GM18909 (cell line): ENCODE measurements around the gene TNS3.

Source experiments
- ATAC-seq: cut with Tn5 transposase; IDR thresholded peaks from one replicate; pipeline ENCODE4 v1.9.1; 2021; ENCODE audit warnings: mild to moderate bottlenecking; ENCODE audit not compliant: unreplicated experiment, poor library complexity

The TNS3 gene

DNA sequence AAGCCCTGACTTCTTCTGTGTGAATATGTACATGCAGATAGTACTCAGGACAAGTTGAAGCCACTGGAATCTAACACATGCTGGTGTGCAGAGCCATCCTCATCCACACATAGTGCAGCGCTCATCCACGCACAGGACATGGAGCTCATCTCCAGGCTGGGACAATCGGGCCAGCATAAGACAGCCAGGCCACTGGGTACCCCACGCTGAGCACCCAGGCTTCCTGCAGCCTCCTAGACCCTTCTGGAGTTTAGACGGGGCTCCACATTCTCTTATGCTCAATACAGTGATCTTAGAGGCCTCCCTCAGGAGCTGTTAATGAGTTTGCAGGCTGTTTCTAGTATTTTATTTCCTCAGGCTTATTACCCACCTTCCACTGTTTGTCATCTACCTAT lies 238.9 kb downstream of the TNS3 start:
- no peak for ATAC-seq

DNA sequence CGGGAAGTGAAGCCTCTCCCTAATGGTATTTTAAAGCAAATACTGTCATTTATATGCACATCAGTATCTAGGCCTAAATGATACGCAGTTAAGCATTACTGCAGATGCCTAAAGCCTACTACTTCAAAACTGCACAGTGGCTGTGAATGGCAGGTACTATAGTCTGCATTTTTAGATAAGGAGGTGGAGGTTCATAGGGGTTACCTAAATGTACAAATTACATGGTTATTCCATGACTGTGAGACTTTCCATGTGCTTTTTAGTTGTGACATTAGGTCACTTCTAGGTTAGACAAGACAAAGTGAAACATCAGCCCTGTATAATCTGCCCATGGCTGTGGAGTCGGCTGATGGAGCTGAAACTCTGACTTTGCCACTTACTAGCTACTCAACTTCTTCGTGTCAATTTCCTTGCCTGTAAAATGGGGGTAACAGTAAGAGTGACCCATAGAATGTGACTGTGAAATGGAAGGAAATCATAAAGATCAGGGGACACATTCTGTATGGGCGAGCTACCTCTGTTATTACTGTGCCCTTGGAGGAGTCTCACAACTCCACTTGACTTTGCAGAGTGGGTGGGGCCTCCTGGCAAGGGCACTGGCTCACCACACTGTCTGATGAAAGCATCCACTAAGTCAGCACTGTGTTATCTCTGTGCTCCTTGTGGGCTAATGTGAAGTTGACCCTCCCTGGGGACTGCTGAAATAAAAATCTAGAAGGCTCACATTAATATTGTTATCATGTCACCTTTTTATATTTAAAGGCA lies 239.4 kb downstream of the TNS3 start:
- ATAC-seq: no peak

DNA sequence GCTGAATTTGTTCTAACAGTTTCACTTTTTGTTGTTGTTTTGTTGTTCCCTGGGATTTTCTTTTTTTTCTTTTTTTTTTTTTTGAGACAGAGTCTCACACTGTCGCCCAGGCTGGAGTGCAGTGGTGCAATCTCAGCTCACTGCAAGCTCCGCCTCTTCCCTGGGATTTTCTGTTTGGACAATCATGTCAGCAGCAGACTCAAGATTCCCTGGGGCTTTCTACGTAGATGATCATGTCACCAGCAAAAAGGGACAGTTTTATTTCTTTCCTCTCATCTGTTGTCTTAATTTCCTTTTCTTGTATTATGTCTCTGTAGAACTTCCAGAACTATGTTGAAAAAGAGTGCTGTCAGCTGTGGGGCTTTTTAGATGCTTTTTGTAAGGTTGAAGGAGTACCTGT lies 241.4 kb downstream of the TNS3 start:
- ATAC-seq: no peak

DNA sequence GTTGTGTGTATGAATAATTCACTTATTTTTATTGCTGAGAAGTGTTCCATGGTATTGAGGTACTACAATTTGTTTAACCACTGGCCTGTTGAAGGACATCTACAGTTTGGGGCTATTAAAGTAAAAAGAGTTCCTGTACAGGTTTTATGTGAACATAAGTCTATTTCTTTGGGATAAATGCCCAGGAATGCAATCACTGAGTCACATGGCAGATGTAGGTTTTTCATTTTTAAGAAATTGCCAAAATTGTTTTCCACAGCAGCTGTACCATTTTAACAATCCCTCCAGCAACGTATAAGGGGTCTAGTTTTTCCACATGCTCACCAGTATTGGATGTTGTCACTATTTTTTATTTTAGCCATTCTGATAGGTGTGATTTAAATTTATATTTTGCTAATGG lies 243.9 kb downstream of the TNS3 start:
- no peak for ATAC-seq

DNA sequence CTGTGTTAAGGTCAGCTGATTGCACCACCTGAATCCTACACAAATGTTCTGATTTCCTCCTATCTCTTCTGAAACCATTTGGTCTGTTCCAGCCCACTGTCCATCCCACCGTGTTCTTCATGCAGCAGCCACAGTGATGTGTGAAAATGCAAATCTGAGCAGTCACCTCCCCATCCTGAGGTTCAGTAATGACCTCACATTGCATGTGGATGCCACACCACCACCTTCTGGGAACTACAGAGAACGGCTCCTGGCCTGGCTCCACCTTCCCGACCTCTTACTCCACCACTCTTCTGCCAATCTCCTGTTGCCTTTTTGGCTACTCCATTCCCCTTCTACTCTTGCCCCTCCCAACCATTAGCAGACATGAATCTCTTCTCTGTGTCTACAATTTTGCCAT lies 244.4 kb downstream of the TNS3 start:
- ATAC-seq: peak; percentile 80

DNA sequence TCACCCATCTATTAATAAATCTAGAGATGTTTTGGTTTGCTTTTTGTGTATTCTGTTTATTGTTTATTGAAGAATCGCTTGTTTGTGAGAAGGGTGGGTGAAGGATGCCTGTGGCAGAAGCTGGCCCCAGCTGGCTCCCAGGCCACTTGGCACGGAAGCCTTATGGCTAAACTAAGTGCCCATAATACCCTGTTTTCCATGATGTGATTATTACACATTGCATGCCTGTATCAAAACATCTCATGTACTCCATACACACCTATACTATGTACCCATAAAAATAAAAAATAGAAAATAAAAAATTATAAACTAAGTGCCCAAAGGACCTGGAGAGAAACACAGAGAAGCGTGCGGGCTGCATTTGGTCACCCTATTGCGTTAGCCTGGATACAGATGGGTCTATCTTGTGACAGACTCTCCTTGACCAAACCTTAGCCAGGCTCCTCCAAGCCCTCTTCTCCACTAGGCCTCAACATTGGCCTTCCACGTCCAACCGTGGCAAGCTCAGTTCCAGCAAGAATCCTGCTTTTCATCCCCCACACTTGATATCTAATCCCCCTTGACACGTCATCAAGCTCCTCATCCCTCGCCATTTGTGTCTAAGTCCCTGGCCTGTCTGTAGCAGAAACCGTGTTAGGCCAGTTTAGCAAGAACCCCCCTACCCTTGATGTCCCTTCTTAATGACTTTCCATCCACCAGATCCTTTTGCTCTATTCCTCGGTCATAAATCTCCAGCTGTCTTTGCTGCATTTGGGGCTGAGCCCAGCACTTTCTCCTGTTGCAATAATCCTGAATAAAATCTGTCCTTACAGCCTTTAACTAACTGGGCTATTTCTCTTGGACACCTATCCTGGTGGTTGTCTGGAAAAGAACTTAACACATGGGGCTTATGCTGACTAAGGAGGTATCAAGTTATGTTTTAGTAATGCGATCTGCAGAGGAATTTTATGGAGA lies 245.2 kb downstream of the TNS3 start:
- no peak for ATAC-seq

DNA sequence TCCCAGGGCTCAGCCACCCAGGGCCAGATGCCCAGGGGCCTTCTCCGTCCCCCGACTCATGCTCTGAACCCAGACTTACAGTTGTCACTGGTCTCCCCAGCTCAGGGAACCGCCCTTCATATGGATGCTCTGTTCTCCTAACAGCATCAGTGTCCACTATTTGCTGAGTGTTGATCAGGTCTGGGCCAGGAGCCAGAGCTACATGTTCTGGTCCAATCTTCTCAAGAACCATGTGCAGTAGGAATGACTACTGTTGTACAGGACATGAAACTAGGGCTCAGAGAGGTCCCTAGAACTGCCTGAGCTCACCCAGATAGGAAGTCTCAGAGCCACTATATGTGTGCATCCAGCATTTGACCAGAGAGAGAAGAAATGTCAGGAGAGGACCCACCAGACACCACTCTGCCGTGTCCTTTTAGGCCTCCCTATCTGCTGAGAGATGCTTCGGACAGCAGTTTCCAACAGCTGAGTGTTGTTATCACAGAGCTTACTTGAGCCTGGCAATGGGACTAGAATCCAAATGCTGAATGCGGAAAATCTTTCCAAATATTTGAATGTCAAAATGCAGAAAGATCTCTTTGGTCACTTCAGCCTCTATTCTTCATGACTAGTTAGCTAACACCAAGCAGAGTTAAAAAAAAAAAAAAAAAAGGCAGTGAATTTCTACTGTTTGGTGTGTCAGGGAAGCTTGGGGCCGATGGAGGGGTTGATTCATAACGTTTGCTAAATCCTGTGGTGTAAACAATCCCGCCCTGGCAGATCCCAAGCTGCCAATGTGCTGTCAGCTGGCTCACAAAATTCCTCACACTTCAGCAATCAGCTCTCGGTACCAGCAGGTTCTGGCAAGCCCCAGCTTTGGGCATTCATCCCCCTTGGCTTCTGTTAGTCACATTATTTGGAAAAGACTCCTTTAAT lies 246.1 kb downstream of the TNS3 start:
- ATAC-seq: no peak

DNA sequence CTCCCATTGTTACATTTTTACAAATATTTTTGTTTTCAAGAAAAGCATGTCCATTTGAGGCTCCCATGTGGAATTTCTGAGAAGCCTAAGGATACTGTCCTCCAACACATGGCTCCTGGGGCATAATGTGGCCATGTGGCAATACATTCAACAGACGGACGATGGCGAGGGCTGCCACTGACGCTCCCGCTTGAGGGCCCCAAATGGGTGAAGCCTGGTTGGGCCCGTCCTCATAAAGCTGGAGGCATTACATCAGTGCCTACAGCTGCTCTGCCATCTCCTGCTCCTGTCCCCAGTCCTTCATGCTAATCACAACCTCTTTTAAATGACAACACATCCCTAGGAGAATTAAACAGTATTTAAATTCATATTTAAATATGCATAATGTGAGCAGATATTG lies 246.8 kb downstream of the TNS3 start:
- ATAC-seq: no peak

DNA sequence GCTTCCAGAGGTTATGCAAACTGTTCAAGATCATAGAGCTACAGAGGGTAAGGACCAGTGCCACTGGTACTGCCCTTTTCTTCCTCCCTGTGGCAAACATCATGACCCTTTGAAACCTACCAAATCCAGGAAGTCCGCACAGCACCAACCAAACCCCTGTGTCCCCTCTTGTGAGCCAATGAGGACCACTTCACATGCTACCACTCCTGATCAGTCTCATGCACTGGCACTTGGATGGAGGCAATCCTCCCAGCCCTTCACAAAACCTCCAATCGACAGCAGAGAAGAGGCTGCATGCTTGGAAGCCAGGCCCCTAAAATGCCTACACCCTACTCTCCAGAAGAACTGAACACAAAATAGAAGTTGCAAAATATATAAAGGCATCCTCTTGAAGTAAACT lies 248.0 kb downstream of the TNS3 start:
- no peak for ATAC-seq

DNA sequence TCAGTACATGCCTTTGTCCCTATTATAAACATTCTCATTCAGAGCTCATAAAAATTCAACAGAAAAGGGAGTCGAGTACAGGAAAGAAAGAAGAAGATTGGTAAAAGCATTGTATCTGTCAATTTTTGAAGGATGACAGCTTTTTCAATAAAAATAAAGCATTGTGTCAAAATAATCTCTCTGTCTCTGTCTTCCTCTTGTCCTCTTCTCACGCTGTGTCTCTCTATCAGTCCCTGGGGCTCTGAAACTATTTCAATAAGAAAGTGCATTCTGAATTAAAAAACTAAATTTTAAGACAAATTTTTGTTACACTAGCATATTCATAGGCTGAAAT lies 248.4 kb downstream of the TNS3 start:
- ATAC-seq: no peak

DNA sequence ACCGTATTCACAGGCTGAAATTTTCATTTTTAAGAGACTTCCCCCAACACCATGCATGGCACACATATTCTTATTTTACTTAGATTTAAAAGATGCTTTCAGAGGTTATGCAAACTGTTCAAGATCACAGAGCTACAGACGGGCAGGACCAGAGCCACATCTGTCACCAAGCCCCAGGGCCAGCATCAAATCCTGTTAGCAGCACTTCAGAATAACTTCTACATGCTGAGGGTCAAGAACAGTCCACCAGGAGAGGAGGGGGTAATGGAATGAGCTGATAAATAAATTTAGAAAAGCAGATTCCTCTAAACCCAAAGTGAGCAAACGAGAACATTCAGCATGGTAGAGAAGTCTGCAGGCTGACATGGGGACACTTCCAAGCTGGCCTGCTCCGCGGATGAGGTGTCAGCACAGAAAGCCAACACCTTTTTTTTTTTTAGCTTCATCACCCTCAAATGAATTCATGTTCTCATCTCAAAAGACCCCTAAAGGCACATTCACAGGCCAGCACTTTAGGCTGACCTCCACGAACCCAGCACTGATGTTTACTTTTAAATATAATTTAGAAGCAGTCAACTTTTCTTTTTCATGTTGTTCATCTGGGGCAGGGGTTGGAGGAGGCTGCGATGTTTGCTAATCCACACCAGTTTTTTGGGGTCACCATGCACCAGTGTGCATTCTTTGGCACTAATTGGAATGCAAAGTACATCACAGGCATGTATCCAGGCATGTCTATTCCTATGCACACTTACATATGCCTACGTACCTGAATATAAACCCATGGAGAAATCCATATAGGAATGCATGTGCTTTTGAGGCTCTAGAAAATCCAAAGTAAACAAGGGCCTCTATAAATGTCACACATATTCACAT lies 249.0 kb downstream of the TNS3 start:
- ATAC-seq: no peak

DNA sequence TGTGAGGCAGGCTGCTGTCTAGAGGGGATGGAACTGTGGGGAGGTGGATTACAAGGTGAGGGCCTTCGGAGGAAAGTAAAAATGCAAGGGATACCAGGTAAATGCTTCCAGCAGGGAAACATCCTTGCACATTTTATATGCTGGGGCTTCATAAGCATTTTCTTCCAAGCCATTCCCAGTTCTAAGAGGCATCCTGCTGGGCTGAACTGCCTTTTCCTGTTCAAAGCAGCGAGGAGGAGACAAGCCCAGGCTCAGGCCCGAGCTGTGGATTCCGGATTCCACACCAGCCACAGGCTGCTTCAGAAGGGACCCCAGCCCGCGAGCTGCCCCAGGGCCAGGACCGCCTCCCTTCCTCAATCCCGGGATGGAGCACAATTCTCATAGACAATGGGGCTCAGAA lies 249.7 kb downstream of the TNS3 start:
- ATAC-seq: no peak

DNA sequence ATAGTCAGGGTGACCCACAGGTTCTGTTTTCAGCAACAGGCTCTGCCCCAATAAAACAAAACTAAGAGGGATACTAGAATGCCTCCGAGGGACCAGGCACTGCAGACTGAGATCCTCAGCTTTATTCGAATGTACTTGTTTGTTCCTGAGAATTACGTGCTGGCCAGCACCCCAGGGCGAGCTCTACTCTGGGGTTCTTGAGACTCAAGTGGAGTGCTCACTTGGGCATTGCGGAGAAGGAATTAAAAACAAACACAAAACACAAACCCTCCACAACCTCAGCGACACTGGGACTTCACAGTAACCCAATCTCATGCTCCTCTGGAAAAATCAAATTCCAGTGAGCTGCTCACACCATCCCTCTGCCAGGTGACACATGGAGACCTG lies 250.7 kb downstream of the TNS3 start:
- no peak for ATAC-seq

DNA sequence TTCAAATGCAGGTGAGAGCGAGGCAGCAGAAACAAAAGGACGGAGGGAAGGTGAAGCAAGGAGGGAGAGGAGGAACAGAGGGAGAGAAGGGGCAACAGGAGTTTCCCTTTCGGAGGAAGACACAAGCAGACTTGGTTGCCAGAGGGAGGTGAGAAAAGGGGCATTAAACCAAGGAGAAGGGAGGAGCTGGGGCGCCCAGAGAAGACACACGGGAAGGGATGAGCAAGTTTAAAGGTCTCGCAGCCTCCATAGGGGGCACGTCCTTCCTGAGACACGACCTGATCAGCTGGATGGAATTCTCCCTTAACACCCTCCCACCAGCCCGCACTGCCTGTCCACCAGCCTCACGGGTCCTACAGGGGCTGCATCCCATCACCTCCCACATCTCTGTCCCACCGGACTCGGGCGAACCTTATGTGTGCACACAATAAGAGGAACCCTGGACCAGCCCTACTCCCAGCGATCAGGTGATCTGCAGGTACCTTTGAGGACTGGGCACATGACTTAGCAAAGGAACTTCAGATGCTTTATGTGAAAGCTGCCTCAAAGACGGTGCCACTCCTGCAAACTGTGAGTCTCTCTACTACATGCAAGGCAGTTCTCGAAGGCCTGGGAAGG lies 251.2 kb downstream of the TNS3 start:
- no peak for ATAC-seq

DNA sequence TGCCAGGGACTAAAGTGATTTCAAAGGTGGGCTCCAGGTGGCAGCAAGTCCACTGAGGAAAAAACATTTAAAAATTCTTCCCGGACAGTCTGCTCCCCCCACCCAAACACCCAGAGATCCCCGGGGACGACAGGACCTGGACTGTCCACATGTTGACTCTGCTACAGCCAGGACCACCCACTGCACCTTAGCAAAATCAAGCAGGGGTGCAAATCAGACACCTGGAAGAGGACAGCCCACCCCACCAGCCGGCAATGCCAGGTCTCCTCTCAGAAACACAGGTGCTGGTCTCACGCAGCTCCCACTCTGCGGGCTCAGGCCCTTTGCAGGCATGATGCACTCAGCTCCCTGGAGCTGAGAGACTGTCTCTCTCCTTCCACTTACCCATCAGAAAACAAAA lies 251.9 kb downstream of the TNS3 start:
- no peak for ATAC-seq

DNA sequence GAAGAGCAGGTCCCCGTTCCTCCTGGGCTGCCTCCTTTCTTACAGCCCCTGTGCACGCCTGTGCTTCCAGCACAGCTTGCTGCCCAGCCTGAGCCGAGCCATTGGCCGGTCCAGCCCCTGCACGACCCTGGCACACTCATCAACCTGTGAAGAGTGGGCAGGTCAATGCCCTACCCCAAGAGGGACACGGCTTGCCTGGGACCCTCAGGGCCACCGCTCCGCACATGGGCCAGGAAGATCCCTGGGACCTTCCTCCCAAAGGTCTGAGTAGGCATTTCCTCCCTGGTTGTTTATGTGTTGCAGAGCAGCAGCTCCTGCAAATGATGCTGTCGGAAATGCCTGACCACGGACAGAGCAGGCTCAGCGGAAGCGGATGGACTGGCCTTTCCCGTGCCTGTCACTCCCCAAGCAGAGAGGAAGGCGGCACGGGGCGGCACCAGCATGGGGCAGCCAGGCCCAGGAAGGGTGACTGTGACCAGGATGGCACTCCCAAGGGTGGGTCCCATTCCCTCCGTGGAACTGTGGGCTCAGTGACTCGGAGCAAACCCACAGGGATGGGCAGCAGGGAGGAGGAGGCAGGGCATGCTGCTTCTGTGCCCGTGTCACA lies 252.5 kb downstream of the TNS3 start:
- no peak for ATAC-seq

DNA sequence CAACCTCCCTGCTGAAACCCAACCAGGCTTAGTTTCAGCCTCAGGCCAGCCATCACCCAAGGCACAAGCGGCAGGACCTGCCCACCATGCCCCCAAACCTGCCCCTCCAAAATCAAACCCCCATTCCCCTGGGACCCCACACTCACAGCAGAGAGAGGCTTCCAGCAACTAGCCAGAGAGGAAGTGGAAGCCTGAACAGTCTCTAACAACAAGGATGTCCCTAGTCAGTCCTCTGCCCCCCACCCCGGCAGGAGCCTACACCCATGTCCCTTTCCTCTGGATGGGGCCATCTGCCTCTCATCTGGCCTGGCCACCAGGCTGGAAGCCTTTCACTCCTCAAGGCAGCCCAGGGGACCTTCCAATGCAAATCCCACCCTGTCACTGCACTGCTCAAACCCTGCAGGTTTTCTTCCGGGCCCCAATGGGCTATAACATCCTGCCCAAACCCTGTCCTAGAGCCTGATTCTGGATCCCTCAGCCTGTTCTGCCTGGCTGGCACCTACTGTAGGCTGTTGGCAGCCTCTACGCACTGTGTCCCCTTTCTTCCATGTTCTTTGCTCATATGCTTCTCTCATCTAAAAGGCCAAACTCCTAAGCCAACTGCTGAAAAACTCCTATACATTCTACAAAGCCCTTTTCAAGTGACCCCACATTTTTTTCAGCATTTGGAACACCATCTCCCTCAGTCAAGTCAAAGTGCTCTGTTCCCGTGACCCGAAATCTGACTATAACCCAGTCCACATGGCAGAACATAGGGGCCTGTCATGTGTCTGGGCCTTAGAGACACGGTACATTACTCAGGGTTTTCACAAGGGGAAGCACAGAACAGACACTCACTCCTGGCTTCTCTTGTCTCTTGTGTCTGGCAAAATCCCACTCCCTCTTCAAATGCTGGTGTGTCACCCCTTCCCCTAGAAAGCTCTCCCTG lies 253.3 kb downstream of the TNS3 start:
- no peak for ATAC-seq
